SK-N-SH (cell line): ENCODE measurements around the gene HERC4. TPM values are rescaled to one million over a fixed set of nuclear protein-coding genes. Genes with fewer than 3 reads are reported as not detected.

Source experiments
- CTCF ChIA-PET: fragments of 300-600, 350-600 bp; formaldehyde crosslinking; extraction: SDS; loops from one replicate; lab custom pipeline; 2021; lab: Yijun Ruan, JAX
- POLR2A ChIA-PET: fragments of 350-600 bp; sonication (Branson Sonifier 250); formaldehyde crosslinking; extraction: SDS; loops from one replicate; lab custom pipeline; 2020; ENCODE audit warnings: antibody characterized with exemption, inconsistent platforms; lab: Yijun Ruan, JAX
- DNase-seq: peaks from one replicate; pipeline ENCODE4 v3.0.0; 2012
- H2AFZ ChIP-seq: fragments of 200-600 bp; sonication (generic); 2 replicates; pipeline ENCODE4 v1.8.1; 2016; ENCODE audit warnings: antibody characterized with exemption, mild to moderate bottlenecking, low read depth
- H3F3A ChIP-seq: fragments of 200-600 bp; sonication (generic); replicated peaks from 2 replicates; pipeline ENCODE3; 2016; ENCODE audit warnings: antibody characterized with exemption, mild to moderate bottlenecking; ENCODE audit not compliant: insufficient read depth
- H3K27ac ChIP-seq, 2 experiments: fragments of 200-500 bp in 1 of 2; fragments of 200-600 bp in 1 of 2; sonication (Bioruptor generic) in 1 of 2; sonication (generic), shearing (Covaris generic) in 1 of 2; 2 replicates each; pipeline versions ENCODE4 v1.5.1 to v1.6.1; 2014 to 2016; ENCODE audit warnings: low read depth in 2 of 2, inconsistent platforms in 1 of 2, low read length in 1 of 2, mild to moderate bottlenecking in 1 of 2, mixed read lengths in 1 of 2
- H3K27me3 ChIP-seq: fragments of 200-600 bp; sonication (generic), shearing (Covaris generic); 2 replicates; pipeline ENCODE4 v1.6.1; 2016; ENCODE audit warnings: mixed run types; ENCODE audit not compliant: insufficient read depth
- H3K36me3 ChIP-seq, 2 experiments: fragments of 200-500 bp in 1 of 2; fragments of 200-600 bp in 1 of 2; sonication (Bioruptor generic) in 1 of 2; sonication (generic) in 1 of 2; replicated peaks in 1 of 2; 2 replicates each; pipeline versions ENCODE3 to v1.5.1; 2014 to 2016; ENCODE audit warnings: low read length in 1 of 2, mild to moderate bottlenecking in 1 of 2; ENCODE audit not compliant: insufficient read depth in 2 of 2, control insufficient read depth in 1 of 2
- H3K4me1 ChIP-seq, 2 experiments: fragments of 200-500 bp in 1 of 2; fragments of 200-600 bp in 1 of 2; sonication (Bioruptor generic) in 1 of 2; sonication (generic), shearing (Covaris generic) in 1 of 2; 2 replicates each; pipeline versions ENCODE4 v1.5.1 to v1.6.1; 2014 to 2016; ENCODE audit warnings: low read depth in 1 of 2, low read length in 1 of 2, mixed run types in 1 of 2; ENCODE audit not compliant: insufficient read depth in 2 of 2, control insufficient read depth in 1 of 2
- H3K4me2 ChIP-seq: fragments of 200-600 bp; sonication (generic), shearing (Covaris generic); 2 replicates; pipeline ENCODE4 v1.6.1; 2017; ENCODE audit warnings: mixed run types
- H3K4me3 ChIP-seq, 2 experiments: fragments of 200-500 bp in 1 of 2; fragments of 200-600 bp in 1 of 2; sonication (Bioruptor generic) in 1 of 2; sonication (generic), shearing (Covaris generic) in 1 of 2; 2 replicates each; pipeline versions ENCODE4 v1.5.1 to v1.8.1; 2014 to 2016; ENCODE audit warnings: low read depth in 2 of 2, inconsistent platforms in 1 of 2, low read length in 1 of 2, mild to moderate bottlenecking in 1 of 2, mixed read lengths in 1 of 2, moderate library complexity in 1 of 2
- H3K79me2 ChIP-seq: fragments of 200-600 bp; sonication (generic); 2 replicates; pipeline ENCODE4 v1.8.1; 2017; ENCODE audit warnings: mild to moderate bottlenecking; ENCODE audit not compliant: insufficient read depth
- H3K9ac ChIP-seq: fragments of 200-600 bp; sonication (generic); 2 replicates; pipeline ENCODE4 v1.6.1; 2017; ENCODE audit warnings: mixed run types
- H3K9me2 ChIP-seq: fragments of 200-600 bp; sonication (generic); 2 replicates; pipeline ENCODE4 v1.6.1; 2017; ENCODE audit warnings: mixed run types
- H3K9me3 ChIP-seq: fragments of 200-600 bp; sonication (generic); 2 replicates; pipeline ENCODE4 v1.6.1; 2017; ENCODE audit warnings: mixed run types, mild to moderate bottlenecking, moderate library complexity
- H4K20me1 ChIP-seq: fragments of 200-600 bp; sonication (generic); 2 replicates; pipeline ENCODE4 v1.6.1; 2017; ENCODE audit warnings: mild to moderate bottlenecking, mixed run types; ENCODE audit not compliant: insufficient read depth
- CHD2 ChIP-seq: fragments of 150-350 bp; IDR thresholded peaks from 2 replicates; pipeline ENCODE4 v1.6.1; 2018; ENCODE audit warnings: low read length; ENCODE audit not compliant: partially characterized antibody
- EP300 ChIP-seq, 2 experiments: IDR thresholded peaks; 2 replicates each; pipeline versions ENCODE4 v1.4.0 to v1.6.1; 2012; ENCODE audit warnings: borderline replicate concordance in 1 of 2, low read depth in 1 of 2, low read length in 1 of 2
- EZH2phosphoT487 ChIP-seq: fragments of 200-600 bp; sonication (generic); IDR thresholded peaks from 2 replicates; pipeline ENCODE4 v1.6.1; 2017; ENCODE audit warnings: low read depth, mixed run types, mild to moderate bottlenecking, antibody characterized with exemption, moderate library complexity, borderline replicate concordance
- FOSL2 ChIP-seq: IDR thresholded peaks from 2 replicates; pipeline ENCODE4 v1.4.0; 2012; ENCODE audit warnings: low read depth, mild to moderate bottlenecking, moderate library complexity, borderline replicate concordance
- GABPA ChIP-seq: IDR thresholded peaks from 2 replicates; pipeline ENCODE4 v1.4.0; 2012; ENCODE audit warnings: low read depth, mild to moderate bottlenecking
- GATA2 ChIP-seq: sonication (generic); formaldehyde crosslinking; IDR thresholded peaks from 2 replicates; pipeline ENCODE4 v1.5.0; 2020; ENCODE audit warnings: mild to moderate bottlenecking, missing genetic modification reagents
- JUND ChIP-seq: IDR thresholded peaks from 2 replicates; pipeline ENCODE4 v1.4.0; 2012
- MXI1 ChIP-seq: IDR thresholded peaks from 2 replicates; pipeline ENCODE4 v1.6.1; 2012; ENCODE audit warnings: mild to moderate bottlenecking, low read depth, low read length, improper control_type of control experiment
- RAD21 ChIP-seq: IDR thresholded peaks from 2 replicates; pipeline ENCODE4 v1.6.1; 2012; ENCODE audit warnings: mild to moderate bottlenecking, low read length
- TAF1 ChIP-seq: IDR thresholded peaks from 2 replicates; pipeline ENCODE4 v1.6.1; 2012; ENCODE audit warnings: low read depth, mild to moderate bottlenecking, low read length, moderate library complexity, borderline replicate concordance
- TEAD4 ChIP-seq: IDR thresholded peaks from 2 replicates; pipeline ENCODE4 v1.4.0; 2012; ENCODE audit warnings: mild to moderate bottlenecking, borderline replicate concordance; ENCODE audit not compliant: insufficient read depth
- YY1 ChIP-seq: IDR thresholded peaks from 2 replicates; pipeline ENCODE4 v1.4.0; 2012; ENCODE audit warnings: low read depth, mild to moderate bottlenecking
- WGBS: methylation state at CpG from one replicate; pipeline ENCODE4 v1.1.6; 2017; ENCODE audit warnings: low lambda C conversion rate; 5-methylcytosine and 5-hydroxymethylcytosine counted together
- polyA plus RNA-seq, 3 experiments: library from polyadenylated mRNA; depleted of rRNA; stranded (reverse); fragments of >200 nt; gene quantifications; 2 replicates each; pipeline ENCODE4 v1.2.3, GENCODE V29; 2012
- TF ChIP-seq, protein P1 (sequence below): IDR thresholded peaks from 2 replicates; pipeline ENCODE4 v1.4.0; 2012; ENCODE audit warnings: low read depth, borderline replicate concordance
- TF ChIP-seq, protein P2 (sequence below): IDR thresholded peaks from 2 replicates; pipeline ENCODE4; 2012
- TF ChIP-seq, protein P3 (sequence below): fragments of 200-600 bp; sonication (generic); IDR thresholded peaks from 2 replicates; pipeline ENCODE4 v1.6.1; 2017; ENCODE audit warnings: antibody characterized with exemption, mild to moderate bottlenecking, moderate library complexity
- TF ChIP-seq, protein P4 (sequence below): IDR thresholded peaks from 2 replicates; pipeline ENCODE4 v1.4.0; 2012; ENCODE audit warnings: low read depth
- TF ChIP-seq, protein P5 (sequence below): IDR thresholded peaks from 2 replicates; pipeline ENCODE4 v1.6.1; 2012; ENCODE audit warnings: mild to moderate bottlenecking, low read depth, low read length, moderate library complexity

Gene HERC4
- polyA plus RNA-seq, 1 of the 3 experiments (the other 2 are of a cell fraction): 16.2 TPM

DNA sequence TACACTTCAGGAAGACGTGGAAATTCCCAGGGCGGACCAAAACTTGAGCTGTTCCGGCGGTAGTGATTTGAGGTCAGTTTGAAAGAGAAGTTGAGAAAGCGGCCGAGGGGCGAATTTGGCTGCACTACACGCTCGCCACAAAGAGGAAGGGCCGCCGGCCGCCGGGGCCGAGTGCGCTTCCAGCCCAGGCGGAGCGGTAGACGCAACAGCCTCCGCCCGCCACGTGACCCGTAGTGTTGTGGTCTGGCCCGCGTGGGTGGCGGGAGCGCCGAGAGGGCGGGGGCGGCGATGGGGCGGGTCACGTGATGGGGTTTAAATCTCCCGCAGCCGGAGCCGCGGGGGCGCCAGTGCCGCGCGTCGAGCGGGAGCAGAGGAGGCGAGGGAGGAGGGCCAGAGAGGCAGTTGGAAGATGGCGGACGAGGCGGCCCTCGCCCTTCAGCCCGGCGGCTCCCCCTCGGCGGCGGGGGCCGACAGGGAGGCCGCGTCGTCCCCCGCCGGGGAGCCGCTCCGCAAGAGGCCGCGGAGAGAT, 190.7 kb downstream of the HERC4 start, which contains the start of gene SIRT1 (continued):
- TF ChIP-seq FOSL2: no peak
- TF ChIP-seq, protein P1, sequence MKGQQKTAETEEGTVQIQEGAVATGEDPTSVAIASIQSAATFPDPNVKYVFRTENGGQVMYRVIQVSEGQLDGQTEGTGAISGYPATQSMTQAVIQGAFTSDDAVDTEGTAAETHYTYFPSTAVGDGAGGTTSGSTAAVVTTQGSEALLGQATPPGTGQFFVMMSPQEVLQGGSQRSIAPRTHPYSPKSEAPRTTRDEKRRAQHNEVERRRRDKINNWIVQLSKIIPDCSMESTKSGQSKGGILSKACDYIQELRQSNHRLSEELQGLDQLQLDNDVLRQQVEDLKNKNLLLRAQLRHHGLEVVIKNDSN: peak; percentile 99
- TF ChIP-seq, protein P2, sequence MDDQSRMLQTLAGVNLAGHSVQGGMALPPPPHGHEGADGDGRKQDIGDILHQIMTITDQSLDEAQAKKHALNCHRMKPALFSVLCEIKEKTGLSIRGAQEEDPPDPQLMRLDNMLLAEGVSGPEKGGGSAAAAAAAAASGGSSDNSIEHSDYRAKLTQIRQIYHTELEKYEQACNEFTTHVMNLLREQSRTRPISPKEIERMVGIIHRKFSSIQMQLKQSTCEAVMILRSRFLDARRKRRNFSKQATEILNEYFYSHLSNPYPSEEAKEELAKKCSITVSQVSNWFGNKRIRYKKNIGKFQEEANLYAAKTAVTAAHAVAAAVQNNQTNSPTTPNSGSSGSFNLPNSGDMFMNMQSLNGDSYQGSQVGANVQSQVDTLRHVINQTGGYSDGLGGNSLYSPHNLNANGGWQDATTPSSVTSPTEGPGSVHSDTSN: no peak
- TF ChIP-seq, protein P3, sequence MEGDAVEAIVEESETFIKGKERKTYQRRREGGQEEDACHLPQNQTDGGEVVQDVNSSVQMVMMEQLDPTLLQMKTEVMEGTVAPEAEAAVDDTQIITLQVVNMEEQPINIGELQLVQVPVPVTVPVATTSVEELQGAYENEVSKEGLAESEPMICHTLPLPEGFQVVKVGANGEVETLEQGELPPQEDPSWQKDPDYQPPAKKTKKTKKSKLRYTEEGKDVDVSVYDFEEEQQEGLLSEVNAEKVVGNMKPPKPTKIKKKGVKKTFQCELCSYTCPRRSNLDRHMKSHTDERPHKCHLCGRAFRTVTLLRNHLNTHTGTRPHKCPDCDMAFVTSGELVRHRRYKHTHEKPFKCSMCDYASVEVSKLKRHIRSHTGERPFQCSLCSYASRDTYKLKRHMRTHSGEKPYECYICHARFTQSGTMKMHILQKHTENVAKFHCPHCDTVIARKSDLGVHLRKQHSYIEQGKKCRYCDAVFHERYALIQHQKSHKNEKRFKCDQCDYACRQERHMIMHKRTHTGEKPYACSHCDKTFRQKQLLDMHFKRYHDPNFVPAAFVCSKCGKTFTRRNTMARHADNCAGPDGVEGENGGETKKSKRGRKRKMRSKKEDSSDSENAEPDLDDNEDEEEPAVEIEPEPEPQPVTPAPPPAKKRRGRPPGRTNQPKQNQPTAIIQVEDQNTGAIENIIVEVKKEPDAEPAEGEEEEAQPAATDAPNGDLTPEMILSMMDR: no peak
- peak in 1 of 2 experiments; percentile 14; a peak in 1 of 4 replicates for TF ChIP-seq EP300 (IDR thresholded peaks at IDR 0.05; ENCODE audit: borderline replicate concordance in 1 of 2, low read depth in 1 of 2, low read length in 1 of 2)
- no peak for TF ChIP-seq JUND

DNA sequence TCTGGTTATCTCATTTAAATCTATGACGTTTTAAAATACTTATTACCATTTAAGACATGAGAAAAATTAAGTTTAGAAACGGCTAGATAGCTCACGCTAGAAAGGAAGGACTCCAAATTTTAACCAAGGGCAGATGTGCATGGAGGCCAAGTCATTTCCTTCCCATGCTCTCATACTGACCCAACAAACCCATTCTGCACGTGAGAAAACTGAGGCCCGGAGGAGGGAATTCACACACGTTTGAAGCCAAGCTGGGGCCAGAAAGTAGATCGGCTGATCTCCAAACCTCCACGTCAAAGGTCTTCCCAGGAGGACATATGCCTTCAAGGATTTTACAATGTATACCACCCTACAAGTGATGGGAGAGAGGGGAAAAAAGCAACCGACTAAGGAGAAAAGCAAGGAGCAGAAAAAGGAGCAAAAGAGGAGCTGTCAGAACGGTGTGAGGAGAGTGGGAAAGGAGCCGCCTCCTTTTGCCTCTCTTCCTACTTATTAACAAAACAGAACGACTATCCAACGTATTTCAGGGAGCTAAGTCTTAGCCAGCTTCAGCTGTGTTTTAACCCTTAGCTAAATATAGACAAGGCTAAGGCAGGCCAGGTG, 191.3 kb downstream of the HERC4 start:
- H3K9me3 ChIP-seq: no peaks in the 10 kb centered on the region
- H3K9ac ChIP-seq: peak overlapping the region; percentile 75
- 46% methylated on average over 13 of the region's 13 CpGs for WGBS
- peak overlapping the region; percentile 100 for H2AFZ ChIP-seq
- DNase-seq: no peak
- H3K9me2 ChIP-seq: no peaks in the 10 kb centered on the region
- peak overlapping the region; percentile 78 for H3K4me2 ChIP-seq
- no peaks in the 10 kb centered on the region; a peak in 1 of 4 replicates for H3K4me1 ChIP-seq
- CTCF ChIA-PET: interaction anchor here (0.7 to 1.9 kb wide), 5 partner anchors 18 to 523 kb away, joined by 3 to 7 read pairs (median 3); partner anchors contain the start of genes PBLD and RUFY2
- H3K27ac ChIP-seq: peak overlapping the region; percentile 86
- no peaks in the 10 kb centered on the region; the same call in 1 of the 2 replicates for H4K20me1 ChIP-seq
- H3K4me3 ChIP-seq: peak overlapping the region; percentile 69 to 72
- H3F3A ChIP-seq: peaks cover 15% of the 10 kb centered on the region
- H3K36me3 ChIP-seq: peaks cover 18 to 22% of the 10 kb centered on the region in 2 experiments
- POLR2A ChIA-PET: interaction anchor here (1.1 to 1.4 kb wide), 3 partner anchors 28 to 448 kb away, joined by 3 to 7 read pairs (median 4); partner anchors contain the start of genes DNAJC12 and HNRNPH3
- H3K79me2 ChIP-seq: peaks cover 38% of the 10 kb centered on the region
- no peaks in the 10 kb centered on the region for H3K27me3 ChIP-seq
- TF ChIP-seq TAF1 (no peak), MXI1 (no peak), YY1 (no peak), FOSL2 (no peak), GATA2 (no peak), EZH2phosphoT487 (no peak), TEAD4 (no peak), RAD21 (no peak), JUND (no peak), CHD2 (no peak), GABPA (no peak)
- TF ChIP-seq, protein P4, sequence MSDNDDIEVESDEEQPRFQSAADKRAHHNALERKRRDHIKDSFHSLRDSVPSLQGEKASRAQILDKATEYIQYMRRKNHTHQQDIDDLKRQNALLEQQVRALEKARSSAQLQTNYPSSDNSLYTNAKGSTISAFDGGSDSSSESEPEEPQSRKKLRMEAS: no peak
- TF ChIP-seq, protein P1: no peak
- TF ChIP-seq, protein P5, sequence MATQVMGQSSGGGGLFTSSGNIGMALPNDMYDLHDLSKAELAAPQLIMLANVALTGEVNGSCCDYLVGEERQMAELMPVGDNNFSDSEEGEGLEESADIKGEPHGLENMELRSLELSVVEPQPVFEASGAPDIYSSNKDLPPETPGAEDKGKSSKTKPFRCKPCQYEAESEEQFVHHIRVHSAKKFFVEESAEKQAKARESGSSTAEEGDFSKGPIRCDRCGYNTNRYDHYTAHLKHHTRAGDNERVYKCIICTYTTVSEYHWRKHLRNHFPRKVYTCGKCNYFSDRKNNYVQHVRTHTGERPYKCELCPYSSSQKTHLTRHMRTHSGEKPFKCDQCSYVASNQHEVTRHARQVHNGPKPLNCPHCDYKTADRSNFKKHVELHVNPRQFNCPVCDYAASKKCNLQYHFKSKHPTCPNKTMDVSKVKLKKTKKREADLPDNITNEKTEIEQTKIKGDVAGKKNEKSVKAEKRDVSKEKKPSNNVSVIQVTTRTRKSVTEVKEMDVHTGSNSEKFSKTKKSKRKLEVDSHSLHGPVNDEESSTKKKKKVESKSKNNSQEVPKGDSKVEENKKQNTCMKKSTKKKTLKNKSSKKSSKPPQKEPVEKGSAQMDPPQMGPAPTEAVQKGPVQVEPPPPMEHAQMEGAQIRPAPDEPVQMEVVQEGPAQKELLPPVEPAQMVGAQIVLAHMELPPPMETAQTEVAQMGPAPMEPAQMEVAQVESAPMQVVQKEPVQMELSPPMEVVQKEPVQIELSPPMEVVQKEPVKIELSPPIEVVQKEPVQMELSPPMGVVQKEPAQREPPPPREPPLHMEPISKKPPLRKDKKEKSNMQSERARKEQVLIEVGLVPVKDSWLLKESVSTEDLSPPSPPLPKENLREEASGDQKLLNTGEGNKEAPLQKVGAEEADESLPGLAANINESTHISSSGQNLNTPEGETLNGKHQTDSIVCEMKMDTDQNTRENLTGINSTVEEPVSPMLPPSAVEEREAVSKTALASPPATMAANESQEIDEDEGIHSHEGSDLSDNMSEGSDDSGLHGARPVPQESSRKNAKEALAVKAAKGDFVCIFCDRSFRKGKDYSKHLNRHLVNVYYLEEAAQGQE: no peak
- TF ChIP-seq, protein P3: no peak
